Activated CD4-positive, alpha-beta T cell treated with anti-CD3 and anti-CD28 coated beads, Interleukin-2, Interleukin-4, amounts not matched to agents 100 ng/mL and 50 ng/mL, durations not matched to agents 16 hours and 8 hours (primary cell): ENCODE results near the gene CYP27C1.
"Not testable (repeated sequence)": the region's sequence is repeated elsewhere in the genome, so short reads cannot be mapped to it uniquely, and the experiment has no call there.

Experiments used
- DNase-seq: peaks from one replicate; pipeline ENCODE4 v3.0.0-alpha.2; 2020; ENCODE audit warnings: low spot score

The CYP27C1 gene

GRCh38 chr2:127224135-127224534, 4.0 kb upstream of the CYP27C1 start:
- not testable (repeated sequence) for DNase-seq

GRCh38 chr2:127220768-127221527, 849 bp upstream of the CYP27C1 start:
- DNase-seq, result no peak

- DNase-seq, result no peak
Observed at GRCh38 chr2:127219171-127220070, 678 bp downstream of the CYP27C1 start.

GRCh38 chr2:127218812-127219170, 1.3 kb downstream of the CYP27C1 start:
- DNase-seq, result no peak

GRCh38 chr2:127217470-127218325, 2.4 kb downstream of the CYP27C1 start:
- DNase-seq, result no peak

GRCh38 chr2:127216593-127216992, 3.5 kb downstream of the CYP27C1 start:
- DNase-seq, result no peak

- no peak for DNase-seq
Observed at GRCh38 chr2:127216095-127216494, 4.0 kb downstream of the CYP27C1 start.

GRCh38 chr2:127214201-127214600, 5.9 kb downstream of the CYP27C1 start:
- not testable (repeated sequence) for DNase-seq

GRCh38 chr2:127208313-127208712, 11.8 kb downstream of the CYP27C1 start:
- DNase-seq, result no peak

GRCh38 chr2:127205218-127206125, 14.6 kb downstream of the CYP27C1 start:
- DNase-seq, result no peak

- DNase-seq, result no peak
Observed at GRCh38 chr2:127201452-127201851, 18.6 kb downstream of the CYP27C1 start.

- no peak for DNase-seq
Observed at GRCh38 chr2:127200962-127201361, 19.1 kb downstream of the CYP27C1 start.

- DNase-seq, result no peak
Observed at GRCh38 chr2:127199223-127199622, 20.9 kb downstream of the CYP27C1 start.

GRCh38 chr2:127197475-127198385, 22.4 kb downstream of the CYP27C1 start:
- DNase-seq, result peak; percentile 53

GRCh38 chr2:127196998-127197397, 23.1 kb downstream of the CYP27C1 start:
- DNase-seq, result no peak

GRCh38 chr2:127196549-127196948, 23.6 kb downstream of the CYP27C1 start:
- no peak for DNase-seq

- no peak for DNase-seq
Observed at GRCh38 chr2:127195140-127196074, 24.7 kb downstream of the CYP27C1 start.

GRCh38 chr2:127194447-127194846, 25.7 kb downstream of the CYP27C1 start:
- DNase-seq, result no peak

- DNase-seq, result no peak
Observed at GRCh38 chr2:127193967-127194280, 26.2 kb downstream of the CYP27C1 start.
